ENCODE data around the gene PFN3. TPM values are rescaled to one million over a fixed set of nuclear protein-coding genes. Genes with fewer than 3 reads are reported as not detected.

PFN3 gene
- polyA plus RNA-seq, 1 donor (not counting 4 experiments of a cell fraction or from before 2014, with no cell fraction given): not detected

DNA sequence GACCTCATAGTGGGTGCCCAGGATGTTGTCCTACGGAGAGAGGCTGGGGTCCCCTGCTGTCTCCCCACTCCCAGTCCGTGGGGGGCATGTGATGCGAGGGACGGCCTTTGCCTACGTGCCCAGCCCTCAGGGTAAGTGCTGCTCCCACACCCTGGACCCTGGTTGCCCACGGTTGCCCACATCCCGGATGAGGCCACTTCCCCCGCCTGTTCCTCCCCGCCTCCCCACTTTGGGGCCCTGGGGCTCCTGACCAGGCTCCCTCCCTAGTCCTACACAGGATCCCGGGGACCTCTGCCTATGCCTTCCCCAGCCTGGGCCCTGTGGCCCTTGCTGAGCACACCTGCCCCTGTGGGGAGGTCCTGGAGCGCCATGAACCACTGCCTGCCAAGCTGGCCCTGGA lies 14.7 kb downstream of the PFN3 start:
- DNase-seq (ENCODE audit: low read depth, low spot score) (no peak), FAIRE-seq (no peak)
- Histone ChIP-seq H3K4me3 (ENCODE audit: control insufficient read depth in 2 of 3, extremely low read depth in 1 of 3, insufficient read depth in 2 of 3, low read depth in 1 of 3, low read length in 3 of 3) (no peak overlapping the region), H4K20me1 (ENCODE audit: control insufficient read depth, extremely low read depth, insufficient read depth, low read length) (peaks cover 2% of the 10 kb centered on the region), H3K4me1 (ENCODE audit: control insufficient read depth, extremely low read depth, insufficient read depth, low read length) (peaks cover 34% of the 10 kb centered on the region), H3K9me1 (ENCODE audit: control insufficient read depth, extremely low read depth, insufficient read depth, low read length) (no peaks in the 10 kb centered on the region), H3K4me2 (ENCODE audit: control insufficient read depth, extremely low read depth, insufficient read depth, low read depth, low read length) (no peak overlapping the region), H3K9me3 (ENCODE audit: control insufficient read depth, low read depth, low read length) (no peaks in the 10 kb centered on the region), H3K27me3 (ENCODE audit: control insufficient read depth, extremely low read depth, insufficient read depth, low read length) (peaks cover 5% of the 10 kb centered on the region), H3K36me3 (ENCODE audit: control insufficient read depth in 2 of 2, extremely low read depth in 1 of 2, insufficient read depth in 2 of 2, low read length in 2 of 2) (no peaks in the 10 kb centered on the region), H3K9ac (ENCODE audit: control insufficient read depth, extremely low read depth, insufficient read depth, low read length) (no peak overlapping the region), H3K79me2 (ENCODE audit: control insufficient read depth, insufficient read depth, low read length) (no peaks in the 10 kb centered on the region), H2AFZ (ENCODE audit: control insufficient read depth, low read length) (no peak overlapping the region), H3K27ac (ENCODE audit: control insufficient read depth, insufficient read depth, low read length) (no peak overlapping the region)
- dilution Hi-C loops (cut with MboI; ENCODE audit: extremely low pct_ligation_motif_present, low sequenced_read_pairs): no loop called here
- TF ChIP-seq, protein P1, sequence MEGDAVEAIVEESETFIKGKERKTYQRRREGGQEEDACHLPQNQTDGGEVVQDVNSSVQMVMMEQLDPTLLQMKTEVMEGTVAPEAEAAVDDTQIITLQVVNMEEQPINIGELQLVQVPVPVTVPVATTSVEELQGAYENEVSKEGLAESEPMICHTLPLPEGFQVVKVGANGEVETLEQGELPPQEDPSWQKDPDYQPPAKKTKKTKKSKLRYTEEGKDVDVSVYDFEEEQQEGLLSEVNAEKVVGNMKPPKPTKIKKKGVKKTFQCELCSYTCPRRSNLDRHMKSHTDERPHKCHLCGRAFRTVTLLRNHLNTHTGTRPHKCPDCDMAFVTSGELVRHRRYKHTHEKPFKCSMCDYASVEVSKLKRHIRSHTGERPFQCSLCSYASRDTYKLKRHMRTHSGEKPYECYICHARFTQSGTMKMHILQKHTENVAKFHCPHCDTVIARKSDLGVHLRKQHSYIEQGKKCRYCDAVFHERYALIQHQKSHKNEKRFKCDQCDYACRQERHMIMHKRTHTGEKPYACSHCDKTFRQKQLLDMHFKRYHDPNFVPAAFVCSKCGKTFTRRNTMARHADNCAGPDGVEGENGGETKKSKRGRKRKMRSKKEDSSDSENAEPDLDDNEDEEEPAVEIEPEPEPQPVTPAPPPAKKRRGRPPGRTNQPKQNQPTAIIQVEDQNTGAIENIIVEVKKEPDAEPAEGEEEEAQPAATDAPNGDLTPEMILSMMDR (optimal IDR thresholded peaks at IDR 0.05 in 1 of 3, IDR thresholded peaks at IDR 0.05 in 1 of 3, conservative IDR thresholded peaks at IDR 0.05 in 1 of 3; ENCODE audit: extremely low read depth in 1 of 3, insufficient read depth in 2 of 3, low read length in 3 of 3): no peak
- no peak for TF ChIP-seq EZH2 (IDR thresholded peaks at IDR 0.05; ENCODE audit: low read length)

DNA sequence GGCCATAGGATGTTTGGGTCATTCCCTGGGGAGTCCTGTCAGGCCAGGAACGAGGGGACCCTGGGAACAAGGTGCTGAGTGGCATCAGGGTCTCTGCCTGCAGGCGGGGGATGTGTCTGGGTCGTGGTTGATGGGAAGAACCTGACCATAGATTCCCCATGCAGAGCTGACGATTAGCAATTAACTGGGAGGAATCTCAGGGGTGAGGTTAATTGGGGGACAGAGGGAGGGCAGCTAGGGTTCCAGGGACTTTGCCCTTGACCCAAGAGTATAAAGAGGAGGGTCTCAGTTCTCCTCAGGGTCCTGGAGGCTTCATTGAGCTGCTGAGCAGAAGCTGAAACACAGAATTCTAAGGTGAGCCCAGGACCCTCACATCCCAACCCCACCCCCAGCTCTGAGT lies 16.3 kb downstream of the PFN3 start, which contains the start of gene SLC34A1:
Gene SLC34A1, plus strand, starts transcription at position 301 of the 400 bp plus-strand sequence. CDS start 1,308 bp downstream, outside the sequence.
- dilution Hi-C loops (cut with MboI; ENCODE audit: extremely low pct_ligation_motif_present, low sequenced_read_pairs): no loop called here
- Histone ChIP-seq H4K20me1 (ENCODE audit: control insufficient read depth, extremely low read depth, insufficient read depth, low read length) (peaks cover 2% of the 10 kb centered on the region), H3K4me3 (ENCODE audit: control insufficient read depth in 2 of 3, extremely low read depth in 1 of 3, insufficient read depth in 2 of 3, low read depth in 1 of 3, low read length in 3 of 3) (no peak within 1 kb of the TSS), H3K36me3 (ENCODE audit: control insufficient read depth in 2 of 2, extremely low read depth in 1 of 2, insufficient read depth in 2 of 2, low read length in 2 of 2) (no peaks in the 10 kb centered on the region), H3K9ac (ENCODE audit: control insufficient read depth, extremely low read depth, insufficient read depth, low read length) (no peak within 1 kb of the TSS), H2AFZ (ENCODE audit: control insufficient read depth, low read length) (no peak within 1 kb of the TSS), H3K9me3 (ENCODE audit: control insufficient read depth, low read depth, low read length) (no peaks in the 10 kb centered on the region), H3K27me3 (ENCODE audit: control insufficient read depth, extremely low read depth, insufficient read depth, low read length) (peaks cover 5% of the 10 kb centered on the region), H3K79me2 (ENCODE audit: control insufficient read depth, insufficient read depth, low read length) (no peaks in the 10 kb centered on the region), H3K9me1 (ENCODE audit: control insufficient read depth, extremely low read depth, insufficient read depth, low read length) (no peaks in the 10 kb centered on the region), H3K4me2 (ENCODE audit: control insufficient read depth, extremely low read depth, insufficient read depth, low read depth, low read length) (no peak within 1 kb of the TSS), H3K4me1 (ENCODE audit: control insufficient read depth, extremely low read depth, insufficient read depth, low read length) (peaks cover 24% of the 10 kb centered on the region), H3K27ac (ENCODE audit: control insufficient read depth, insufficient read depth, low read length) (no peak within 1 kb of the TSS)
- no peak for FAIRE-seq
- no peak for DNase-seq (ENCODE audit: low read depth, low spot score)
- TF ChIP-seq, protein P1 (optimal IDR thresholded peaks at IDR 0.05 in 1 of 3, IDR thresholded peaks at IDR 0.05 in 1 of 3, conservative IDR thresholded peaks at IDR 0.05 in 1 of 3; ENCODE audit: extremely low read depth in 1 of 3, insufficient read depth in 2 of 3, low read length in 3 of 3): no peak
- TF ChIP-seq EZH2 (IDR thresholded peaks at IDR 0.05; ENCODE audit: low read length): no peak

Data from keratinocyte (primary cell).